Measurements from ENCODE around the gene MPZL3.

MPZL3 gene

DNA sequence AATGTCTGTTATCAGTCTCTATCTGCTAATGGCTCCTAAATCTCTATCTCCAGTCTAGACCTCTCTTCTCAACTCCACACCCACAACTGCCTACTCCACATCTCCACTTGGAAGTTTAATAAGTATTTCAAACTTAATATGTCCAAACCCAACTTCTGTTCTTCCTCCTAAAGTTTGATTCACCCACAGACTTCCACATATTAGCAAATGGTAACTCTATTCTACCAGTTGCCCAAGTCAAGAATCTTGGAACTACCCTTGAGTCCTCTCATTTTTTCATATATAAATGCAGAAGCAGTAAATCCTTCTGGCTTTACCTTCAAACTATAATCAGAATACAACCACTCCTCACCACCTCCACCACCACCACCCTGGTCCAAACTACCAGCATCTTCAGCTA, 20.7 kb downstream of the MPZL3 start:
- DNase-seq: no peak

GRCh38 chr11:118230088-118230487, 22.1 kb downstream of the MPZL3 start:
- peak; percentile 47 to 78 for DNase-seq

DNA sequence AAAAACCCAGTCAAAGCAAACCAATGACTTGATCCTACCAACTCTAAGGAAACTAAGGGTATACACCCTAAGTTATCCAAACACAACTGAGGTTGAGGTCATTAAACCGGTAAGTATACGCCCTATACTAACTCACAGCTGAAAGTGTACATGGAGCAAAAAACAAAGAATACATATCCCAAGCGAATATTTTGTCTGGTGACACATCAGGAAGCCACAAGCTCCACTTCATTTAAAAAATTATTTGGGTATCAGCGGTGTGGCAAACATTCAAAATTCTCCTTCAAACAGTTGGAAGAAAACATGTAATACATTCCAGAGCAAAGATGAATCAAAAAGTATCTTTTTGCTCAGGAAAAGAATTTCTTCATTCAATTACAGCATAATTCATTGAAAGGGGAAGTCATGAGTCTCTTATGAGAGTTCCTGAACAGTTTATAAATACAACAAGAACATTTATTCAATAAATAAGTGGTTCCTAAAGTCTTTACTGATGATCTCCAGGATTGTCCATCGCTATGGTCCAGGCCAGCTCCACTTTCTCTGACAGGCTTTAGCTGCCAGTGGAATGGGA, 22.8 kb downstream of the MPZL3 start:
- DNase-seq: no peak

DNA sequence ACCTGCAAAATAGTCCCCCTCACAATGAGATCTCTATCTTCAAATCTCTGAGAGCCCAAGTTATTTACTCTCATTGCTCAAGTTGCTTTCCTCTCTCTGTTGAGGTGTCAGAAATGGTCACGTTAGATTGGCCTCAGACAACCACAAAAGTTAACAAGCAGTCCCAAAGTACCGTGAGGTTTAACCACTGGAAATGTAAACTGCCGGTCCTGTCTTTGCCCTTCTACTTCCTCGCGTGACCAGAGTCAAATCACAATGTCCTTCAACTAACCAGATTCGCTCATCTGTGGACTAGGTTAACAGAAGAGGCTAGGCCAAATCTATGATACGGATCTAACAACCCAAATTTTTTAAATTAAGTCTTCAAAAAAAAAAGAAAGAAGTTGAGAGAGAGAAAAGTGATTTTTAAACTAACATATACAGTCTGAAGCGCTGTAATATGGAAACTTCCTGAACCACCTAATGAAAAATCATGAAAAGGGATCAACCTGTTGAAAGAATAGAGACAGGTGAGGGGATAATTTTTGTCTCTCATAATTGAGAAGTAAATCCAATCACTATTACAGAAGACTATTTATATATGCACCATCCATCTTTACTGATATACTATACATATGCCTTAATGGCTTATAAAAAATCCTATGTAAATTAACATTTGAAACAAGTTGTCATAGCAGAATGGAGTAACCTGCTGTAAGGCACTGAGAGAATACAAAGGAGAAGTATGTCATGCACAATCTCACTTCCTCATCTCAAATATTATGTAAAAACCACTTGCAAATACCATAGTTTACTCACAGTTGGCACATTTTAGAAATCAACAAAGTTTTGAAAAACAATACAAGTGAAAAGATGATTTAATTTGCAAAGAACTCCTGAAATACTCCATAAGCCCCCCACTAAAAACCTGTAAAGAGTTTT, 24.0 kb downstream of the MPZL3 start:
- peak; percentile 32 to 65 for DNase-seq

DNA sequence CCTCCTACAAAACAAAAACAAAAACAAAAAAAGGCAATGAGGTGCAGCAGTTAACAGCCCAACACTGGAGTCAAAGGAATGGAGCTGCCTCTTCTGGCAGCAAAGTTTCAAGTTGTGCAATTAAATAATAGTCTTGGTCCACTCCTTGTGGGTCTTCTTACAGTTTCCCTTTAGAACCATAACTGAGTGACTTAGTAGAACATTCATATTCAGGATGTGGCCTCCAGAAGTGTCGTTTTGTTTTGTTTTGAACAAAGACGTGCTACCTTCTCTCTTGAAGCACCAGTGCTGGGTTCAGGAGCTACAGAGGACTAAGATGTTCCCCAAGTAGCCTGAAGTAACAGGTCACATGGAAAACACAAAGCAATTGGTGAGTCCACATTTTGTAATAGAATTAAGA, 25.4 kb downstream of the MPZL3 start:
- DNase-seq: no peak

DNA sequence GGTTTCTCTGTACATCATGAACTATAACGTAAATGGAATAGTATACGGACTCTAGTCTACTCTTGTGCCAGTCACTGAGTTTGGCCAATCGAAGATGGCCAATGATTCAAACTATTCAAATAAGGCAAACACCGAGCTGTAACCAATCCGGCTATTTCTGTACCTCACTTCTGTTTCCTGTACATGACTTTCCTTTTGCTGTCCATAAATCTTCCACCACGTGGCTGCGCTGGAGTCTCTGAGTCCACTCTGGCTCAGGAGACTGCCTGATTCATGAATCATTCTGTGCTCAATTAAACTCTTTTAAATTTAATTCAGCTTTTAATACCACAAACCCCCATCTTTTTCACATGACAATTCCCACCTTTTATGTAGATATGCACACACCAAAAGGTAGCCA, 25.9 kb downstream of the MPZL3 start:
- peak in 1 of 2 donors; percentile 40 for DNase-seq

DNA sequence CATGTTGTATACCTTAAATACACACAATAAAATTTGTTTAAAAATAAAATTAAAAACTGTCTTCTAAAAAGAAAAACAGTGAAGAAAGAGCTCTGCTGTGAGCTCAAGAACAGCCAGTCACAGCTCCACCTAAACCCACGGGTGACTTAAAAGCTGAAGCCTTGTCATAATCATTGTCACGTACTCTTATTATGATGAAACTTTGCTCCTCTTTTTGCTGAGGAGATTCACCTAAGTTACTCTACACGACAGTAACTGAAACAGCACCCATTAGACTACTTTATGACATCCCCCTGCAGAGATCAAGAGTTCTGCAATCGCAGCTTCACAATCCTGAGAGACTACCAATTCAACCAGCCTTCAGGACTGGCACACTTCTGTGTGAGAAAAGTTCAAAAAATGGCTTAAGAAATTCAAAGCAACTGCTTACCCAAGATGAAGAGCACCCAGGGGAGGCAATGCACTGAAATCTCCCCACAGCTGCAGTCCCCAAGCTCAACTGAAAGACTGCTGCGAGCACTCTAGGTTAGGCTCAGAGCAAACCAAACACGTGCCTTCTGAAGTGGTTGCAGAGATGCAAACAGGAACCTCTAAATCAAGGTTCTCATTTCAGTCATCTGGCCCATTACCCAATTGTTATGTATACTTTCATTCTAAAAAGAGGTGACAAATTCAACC, 27.5 kb downstream of the MPZL3 start, which contains the start of gene JAML:
JAML (minus strand) TSS at position 501 of the 678 bp plus-strand sequence. CDS start 10,145 bp downstream, outside the sequence.
- peak; percentile 70 to 77 for DNase-seq

- DNase-seq: no peak
These were observed 28.2 kb downstream of the MPZL3 start for GRCh38 chr11:118223992-118224391.

DNA sequence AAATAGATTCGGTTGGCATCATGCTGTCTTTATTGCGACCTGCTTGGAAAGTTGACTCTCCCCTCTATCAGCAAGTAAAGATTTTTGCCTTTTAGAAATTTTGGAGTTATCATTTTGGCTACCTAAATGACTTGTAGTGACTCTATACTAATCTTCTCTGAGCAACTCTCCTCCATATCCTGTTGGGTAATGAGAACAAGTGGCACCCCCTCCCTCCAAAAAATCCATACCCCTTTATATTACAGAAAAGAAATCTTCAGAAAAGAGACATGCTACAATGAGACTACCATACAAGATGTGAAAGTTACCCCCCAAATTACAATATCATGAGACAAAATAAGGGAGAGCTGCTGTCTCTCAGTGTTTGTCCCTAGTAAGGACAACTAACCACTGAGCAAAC, 28.6 kb downstream of the MPZL3 start:
- DNase-seq: no peak

GRCh38 chr11:118222437-118222836, 29.7 kb downstream of the MPZL3 start:
- DNase-seq: no peak

GRCh38 chr11:118221419-118221818, 30.7 kb downstream of the MPZL3 start:
- DNase-seq: no peak

DNA sequence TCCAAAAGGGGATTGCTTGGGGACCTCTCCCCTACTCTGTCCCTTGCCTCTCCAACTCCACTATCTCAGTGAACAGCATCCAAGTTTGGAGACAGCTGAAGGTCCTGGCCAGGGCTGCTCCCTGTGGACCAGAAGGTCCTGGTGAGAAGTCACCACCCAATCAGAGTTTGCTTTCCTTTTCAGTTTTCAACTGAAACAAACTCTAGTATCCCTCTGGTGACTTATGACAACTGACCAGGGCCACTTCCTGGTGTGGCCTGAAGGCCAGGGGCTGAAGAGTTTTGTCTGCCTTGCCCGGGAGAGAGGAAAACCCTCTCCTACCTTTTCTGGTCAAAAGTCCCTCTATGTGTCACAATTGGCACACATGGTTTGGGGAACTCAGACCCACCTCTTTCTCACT, 32.4 kb downstream of the MPZL3 start:
- DNase-seq: no peak

GRCh38 chr11:118219244-118219643, 32.9 kb downstream of the MPZL3 start:
- DNase-seq: no peak

DNA sequence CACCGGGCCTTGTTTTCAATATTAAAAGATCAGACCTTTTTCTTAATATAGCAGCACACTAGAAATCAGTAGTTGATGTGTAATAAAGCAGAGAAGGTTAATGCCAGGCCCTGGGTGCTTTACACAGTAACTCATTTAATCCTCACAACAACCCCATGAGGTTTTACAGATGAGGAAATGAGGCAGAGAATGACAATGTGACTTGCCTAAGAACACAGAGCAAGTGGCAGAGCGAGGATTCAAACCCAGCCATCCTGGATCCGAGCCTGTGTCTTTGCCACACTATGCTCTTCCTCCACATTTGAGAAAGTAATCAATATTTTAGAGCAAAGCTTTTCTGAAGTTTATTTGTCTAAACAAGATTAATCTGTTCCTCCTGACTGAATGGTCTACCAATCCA, 34.6 kb downstream of the MPZL3 start:
- no peak for DNase-seq

DNA sequence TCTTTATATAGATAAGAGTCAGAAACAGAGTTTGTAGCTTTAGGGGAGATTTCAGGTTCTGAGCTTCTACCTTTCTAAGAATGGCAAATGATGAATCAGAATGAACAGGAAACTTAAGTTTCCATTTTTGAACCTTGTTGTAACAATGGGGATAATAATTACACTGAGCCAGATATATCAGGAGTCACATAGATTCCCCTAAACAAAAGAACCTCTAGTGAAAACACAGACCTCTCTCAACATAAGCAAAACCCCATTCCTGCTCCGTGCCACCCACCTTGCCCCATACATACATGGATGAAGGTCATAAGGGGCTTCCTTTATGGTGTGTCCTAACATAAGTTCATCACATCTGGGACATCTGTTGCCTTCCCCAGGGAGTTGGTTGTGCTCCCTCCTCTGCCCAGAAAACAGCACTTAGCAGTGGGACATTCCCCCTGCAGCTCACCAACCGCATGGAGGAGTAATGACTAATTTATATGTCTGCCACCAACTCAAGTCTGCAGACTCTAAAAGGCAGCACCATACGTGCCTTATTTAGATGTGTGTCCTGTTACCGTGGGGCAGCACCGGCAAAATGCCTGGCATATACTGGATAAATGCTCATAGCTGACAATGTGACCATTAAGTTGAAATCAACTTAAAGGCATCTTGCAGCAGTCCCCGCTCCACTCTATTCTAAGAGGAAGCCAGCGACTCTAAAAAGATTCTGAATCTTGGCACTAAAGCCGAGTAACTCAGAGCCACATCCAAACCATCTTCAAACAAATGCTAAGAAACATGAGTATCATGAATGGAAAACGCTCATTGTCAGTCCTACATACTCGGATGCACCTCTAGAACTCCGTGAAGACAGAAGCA, 35.3 kb downstream of the MPZL3 start:
- peak; percentile 36 to 58 for DNase-seq

DNA sequence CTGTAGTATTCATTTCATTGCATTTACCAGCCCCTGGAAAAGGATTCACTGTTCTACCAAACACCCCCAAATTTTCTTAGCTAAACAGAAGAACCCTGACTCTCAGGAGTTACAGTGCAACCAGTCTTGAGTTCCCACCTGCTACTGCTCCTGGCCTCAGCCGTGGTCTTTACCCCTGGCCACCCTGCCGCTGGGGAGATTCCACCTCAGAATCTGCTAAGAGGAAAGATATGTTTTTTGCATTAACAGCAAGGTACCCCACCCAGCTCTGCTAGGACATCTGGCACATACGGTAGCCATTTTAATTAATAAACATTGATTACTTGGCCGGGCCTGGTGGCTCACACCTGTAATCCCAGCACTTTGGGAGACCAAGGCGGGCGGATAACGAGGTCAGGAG, 36.4 kb downstream of the MPZL3 start:
- DNase-seq: no peak

GRCh38 chr11:118215262-118215661, 36.9 kb downstream of the MPZL3 start:
- peak in 1 of 2 donors; percentile 30 for DNase-seq

GRCh38 chr11:118214210-118214914, 37.8 kb downstream of the MPZL3 start:
- DNase-seq: peak in 1 of 2 donors; percentile 51

GRCh38 chr11:118213781-118214180, 38.4 kb downstream of the MPZL3 start:
- DNase-seq: no peak

DNA sequence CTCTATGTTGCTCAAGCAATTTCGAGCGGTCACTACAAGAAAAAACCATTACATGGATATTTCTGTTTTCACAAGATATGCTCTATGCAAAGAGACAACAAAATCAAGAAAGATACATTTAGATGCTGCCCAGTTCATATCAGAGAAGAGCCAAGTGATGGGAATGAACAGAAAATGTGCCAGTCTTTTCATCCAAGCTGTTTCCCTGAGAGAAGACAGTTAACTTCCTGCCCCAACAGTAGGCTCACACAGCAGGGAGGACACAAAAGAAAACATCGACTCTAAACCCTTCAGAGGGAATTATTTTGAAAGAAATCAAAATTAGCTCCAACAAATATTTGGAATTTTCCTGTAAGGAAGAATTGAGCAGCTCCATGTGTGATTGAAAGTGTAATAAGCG, 39.0 kb downstream of the MPZL3 start:
- no peak for DNase-seq

DNA sequence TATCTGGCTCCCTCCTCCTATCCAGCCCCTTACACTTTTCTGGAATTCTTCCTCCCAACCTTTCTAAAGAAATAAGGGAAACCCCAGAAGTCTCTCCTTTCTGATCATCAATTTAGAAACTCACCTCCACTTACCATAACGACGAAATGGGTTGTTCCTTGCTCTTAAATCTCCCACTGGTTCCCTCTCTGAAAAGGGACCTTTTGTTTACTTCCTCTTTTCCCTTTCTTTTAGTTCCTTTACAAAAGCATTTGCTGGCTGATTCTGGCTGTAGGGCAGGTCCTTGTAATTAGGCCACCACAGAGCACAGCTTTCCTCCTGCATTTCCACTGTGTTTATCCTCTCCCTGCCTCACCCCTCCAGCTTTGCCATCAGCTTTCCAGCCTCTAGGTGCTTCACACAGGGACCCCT, 39.4 kb downstream of the MPZL3 start:
- DNase-seq: no peak

DNA sequence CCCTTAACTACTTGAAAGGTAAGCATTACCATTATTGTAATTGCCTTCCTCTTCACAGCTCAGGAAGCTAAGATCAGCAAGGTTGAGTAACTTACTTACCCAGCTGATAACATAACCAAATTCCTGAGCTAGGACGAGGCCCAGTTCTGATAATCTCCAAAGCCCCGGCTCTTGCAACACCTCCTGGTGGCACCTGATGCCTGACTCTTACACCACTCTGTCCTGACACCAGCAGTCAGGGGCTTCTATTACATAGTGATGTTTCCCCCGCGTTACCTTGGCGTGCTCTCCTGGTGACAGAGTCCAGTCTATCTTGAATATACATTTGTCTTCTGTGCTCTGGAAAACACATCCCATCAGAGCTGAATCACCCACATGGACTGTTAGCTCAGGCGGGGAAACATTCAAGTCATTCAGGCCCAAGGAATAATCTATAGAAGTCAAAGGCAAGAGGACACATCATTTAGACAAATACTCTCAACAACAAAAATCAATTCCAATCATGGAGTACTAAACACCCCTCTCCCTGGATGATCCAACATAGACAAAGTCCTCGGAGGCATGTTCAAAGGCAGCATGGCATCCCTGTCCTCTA, 39.9 kb downstream of the MPZL3 start:
- DNase-seq: no peak

Data from CD4-positive, alpha-beta T cell treated with Interleukin-4 for 1 hour (primary cell).